ENCODE data around the gene PROCR.
"Not testable (repeated sequence)": the region's sequence is repeated elsewhere in the genome, so short reads cannot be mapped to it uniquely, and the experiment has no call there.

The PROCR gene

GRCh38 chr20:35171753-35172433, at the start of gene PROCR:
TSS of gene PROCR (plus strand) at chr20:35172072. CDS start at chr20:35172155, 83 bp downstream.
- DNase-seq (ENCODE audit: low spot score) = peak; percentile 93

- no peak for DNase-seq (ENCODE audit: low spot score)
Observed at GRCh38 chr20:35122756-35123405, 49.0 kb upstream of the PROCR start.

DNA sequence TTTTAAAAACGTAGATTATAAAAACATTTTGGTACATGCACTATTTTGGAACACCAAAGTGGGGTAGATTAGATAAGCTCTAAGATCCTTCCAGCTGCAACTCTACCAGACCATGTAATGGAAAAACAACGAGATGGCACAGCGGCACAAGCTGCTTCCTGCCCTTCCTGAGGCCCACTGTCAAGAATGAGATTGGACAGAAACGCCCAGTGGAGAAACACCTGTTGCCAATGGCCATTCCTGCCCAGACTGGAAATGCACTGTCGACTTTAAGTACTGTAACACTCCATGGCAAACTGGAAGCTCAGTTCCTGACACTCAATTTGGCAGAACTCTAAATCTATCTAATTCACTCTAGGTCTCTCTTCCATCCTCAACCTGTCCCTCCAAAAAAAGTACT, 46.1 kb upstream of the PROCR start:
- DNase-seq (ENCODE audit: low spot score) = no peak

GRCh38 chr20:35129647-35130069, 42.2 kb upstream of the PROCR start:
- DNase-seq (ENCODE audit: low spot score) = no peak

GRCh38 chr20:35131934-35132333, 39.9 kb upstream of the PROCR start:
- DNase-seq (ENCODE audit: low spot score) = no peak

- DNase-seq (ENCODE audit: low spot score) = no peak
Observed at GRCh38 chr20:35133031-35133430, 38.8 kb upstream of the PROCR start.

- no peak for DNase-seq (ENCODE audit: low spot score)
Observed at GRCh38 chr20:35133735-35134134, 38.1 kb upstream of the PROCR start.

GRCh38 chr20:35134472-35134871, 37.4 kb upstream of the PROCR start:
- DNase-seq (ENCODE audit: low spot score) = no peak

DNA sequence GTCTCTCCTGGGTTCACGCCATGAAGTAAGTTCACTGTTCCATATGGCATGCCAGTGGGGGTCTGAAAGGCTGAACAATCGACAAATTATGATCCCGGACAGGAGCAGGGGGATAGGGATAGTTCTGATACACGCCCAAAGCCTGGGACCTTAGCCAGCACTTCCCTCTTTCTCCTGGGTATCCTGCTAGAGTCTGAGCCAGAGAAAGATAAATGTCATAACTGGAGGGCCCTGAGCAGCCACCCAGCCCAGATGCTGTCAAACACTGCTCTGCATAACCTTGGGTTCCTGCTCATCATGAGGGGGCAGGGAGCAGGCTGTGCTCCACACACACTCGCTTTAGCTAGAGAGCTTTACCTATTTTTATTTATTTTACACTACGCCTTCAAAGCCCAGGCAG, 37.0 kb upstream of the PROCR start:
- DNase-seq (ENCODE audit: low spot score) = no peak

DNA sequence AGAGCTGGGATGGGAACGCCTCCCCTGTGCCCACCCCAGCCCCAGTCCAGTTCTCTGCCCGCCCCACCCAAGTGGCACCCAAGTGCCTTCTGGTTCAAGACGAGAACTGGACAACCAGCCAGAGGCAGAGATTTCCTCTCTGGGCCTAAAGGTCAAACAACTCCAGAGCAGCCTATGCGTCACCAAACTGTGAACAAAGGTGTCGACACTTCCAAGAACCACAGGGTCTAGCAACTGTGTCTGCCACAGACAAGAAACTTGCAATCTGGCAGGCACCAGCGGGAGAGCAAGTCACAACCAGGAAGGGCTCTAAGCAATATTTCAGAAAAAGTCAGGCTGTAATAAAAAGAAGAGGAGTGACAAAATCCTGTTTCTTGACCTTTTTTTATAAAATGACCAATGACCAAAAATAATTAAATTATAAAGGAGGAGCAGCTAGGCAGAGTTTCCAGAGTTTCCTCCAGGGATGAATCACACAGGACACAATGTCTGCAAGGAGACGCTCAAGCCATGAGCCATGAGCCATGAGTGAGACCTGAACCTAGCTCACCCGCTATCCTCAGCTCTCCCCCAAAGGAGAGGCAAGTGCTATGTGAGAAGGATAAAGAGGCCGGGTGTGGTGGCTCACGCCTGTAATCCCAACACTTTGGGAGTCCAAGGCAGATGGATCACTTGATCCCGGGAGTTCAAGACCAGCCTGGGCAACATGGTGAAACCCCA, 35.8 kb upstream of the PROCR start:
- DNase-seq (ENCODE audit: low spot score) = no peak

- DNase-seq (ENCODE audit: low spot score) = peak; percentile 87
Observed at GRCh38 chr20:35144694-35145093, 27.2 kb upstream of the PROCR start.

- peak; percentile 95 for DNase-seq (ENCODE audit: low spot score)
Observed at GRCh38 chr20:35145141-35145564, 26.7 kb upstream of the PROCR start.

- DNase-seq (ENCODE audit: low spot score) = peak; percentile 51
Observed at GRCh38 chr20:35146299-35146919, 25.5 kb upstream of the PROCR start.

- DNase-seq (ENCODE audit: low spot score) = peak; percentile 97
Observed at GRCh38 chr20:35146920-35147574, 24.8 kb upstream of the PROCR start, which contains the start of gene EDEM2. TSS of gene EDEM2 (minus strand) at chr20:35147336. CDS start at chr20:35147258, 78 bp downstream.

DNA sequence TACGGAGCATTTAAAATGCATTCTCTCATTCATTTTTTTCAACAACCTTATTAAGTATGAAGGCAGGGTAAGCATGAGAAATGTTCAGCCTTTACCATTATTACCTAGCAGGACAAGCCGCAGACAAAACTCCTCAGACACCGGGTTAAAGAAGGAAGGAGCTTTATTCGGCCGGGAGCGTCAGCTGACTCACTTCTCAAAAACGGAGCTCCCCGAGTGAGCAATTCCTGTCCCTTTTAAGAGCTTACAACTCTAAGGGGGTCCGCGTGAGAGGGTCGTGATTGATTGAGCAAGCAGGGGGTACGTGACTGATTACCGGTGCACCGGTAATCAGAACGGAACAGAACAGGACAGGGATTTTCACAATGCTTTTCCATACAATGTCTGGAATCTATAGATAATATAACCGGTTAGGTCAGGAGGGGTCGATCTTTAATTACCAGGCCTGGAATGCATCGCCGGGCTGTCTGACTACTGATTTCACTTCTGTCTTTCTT, 24.2 kb upstream of the PROCR start:
- DNase-seq (ENCODE audit: low spot score) = peak; percentile 80

DNA sequence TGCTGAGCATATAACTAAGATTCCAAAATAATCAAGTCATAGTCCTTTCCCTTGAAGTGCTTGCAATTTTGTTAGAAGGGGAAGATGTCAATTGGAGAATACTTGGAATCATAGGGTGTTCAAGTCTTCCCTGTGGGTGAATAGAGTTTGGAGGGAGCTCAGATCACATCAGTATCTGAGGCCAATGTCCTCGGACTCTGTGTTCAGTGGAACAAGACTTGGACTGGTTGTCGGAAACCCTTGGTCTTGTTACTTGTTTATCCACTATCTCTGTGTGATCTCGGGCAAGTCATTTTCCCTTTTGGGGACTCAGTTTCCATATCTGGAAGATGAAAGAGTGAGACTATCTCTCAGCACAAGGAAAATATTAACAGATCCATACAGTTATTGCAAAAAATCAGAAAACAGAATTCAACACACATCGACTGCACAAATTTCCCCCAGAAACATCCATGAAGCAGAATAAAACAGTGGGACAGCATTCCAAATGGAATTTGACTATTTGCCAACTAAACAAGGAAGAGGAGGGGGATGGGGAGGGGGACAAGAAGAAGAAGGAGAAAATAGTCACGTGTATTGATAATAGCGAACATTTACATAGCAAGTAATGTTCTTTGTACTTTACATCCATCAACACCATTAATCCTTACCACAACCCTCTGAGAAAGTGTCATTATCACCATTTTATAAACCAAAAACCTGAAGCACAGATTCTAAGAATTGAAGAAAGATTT, 20.9 kb upstream of the PROCR start:
- no peak for DNase-seq (ENCODE audit: low spot score)

DNA sequence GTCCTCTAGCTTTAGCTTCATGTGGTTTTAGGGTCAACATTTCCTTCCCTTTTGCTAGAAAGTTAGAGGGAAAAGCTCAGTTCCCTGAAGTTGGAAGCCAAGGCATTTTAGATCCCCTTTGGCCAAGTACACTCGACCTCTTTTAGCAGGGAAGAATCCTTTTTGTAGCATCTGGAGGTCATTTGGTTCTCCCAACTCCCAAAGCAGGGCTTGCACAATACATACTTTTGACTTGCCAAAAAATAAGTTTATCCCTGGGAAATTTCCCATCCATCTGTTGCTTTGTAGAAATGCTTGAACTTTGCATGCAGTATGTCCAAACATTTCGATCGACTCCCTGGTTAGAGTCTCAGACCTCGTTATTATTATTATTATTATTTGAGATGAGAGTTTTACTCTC, 20.1 kb upstream of the PROCR start:
- no peak for DNase-seq (ENCODE audit: low spot score)

DNA sequence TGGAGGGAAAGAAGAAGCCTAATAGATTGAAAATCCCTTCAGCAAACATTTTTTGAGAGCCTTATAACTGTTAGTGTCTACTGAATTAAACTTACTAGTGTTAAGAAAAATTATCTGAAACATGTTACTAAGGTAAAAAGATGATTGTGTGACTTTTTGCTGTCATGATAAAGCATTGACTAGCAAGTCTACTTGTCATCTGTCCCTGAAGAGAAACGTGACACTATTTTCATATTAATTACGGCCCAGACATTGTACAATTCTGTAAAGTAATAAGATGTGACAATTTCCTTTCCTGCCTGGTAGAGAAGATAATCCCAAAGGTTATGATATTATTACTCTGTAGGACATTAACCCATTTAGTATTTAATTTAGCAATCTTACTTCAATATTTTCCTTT, 15.9 kb upstream of the PROCR start:
- DNase-seq (ENCODE audit: low spot score) = no peak

DNA sequence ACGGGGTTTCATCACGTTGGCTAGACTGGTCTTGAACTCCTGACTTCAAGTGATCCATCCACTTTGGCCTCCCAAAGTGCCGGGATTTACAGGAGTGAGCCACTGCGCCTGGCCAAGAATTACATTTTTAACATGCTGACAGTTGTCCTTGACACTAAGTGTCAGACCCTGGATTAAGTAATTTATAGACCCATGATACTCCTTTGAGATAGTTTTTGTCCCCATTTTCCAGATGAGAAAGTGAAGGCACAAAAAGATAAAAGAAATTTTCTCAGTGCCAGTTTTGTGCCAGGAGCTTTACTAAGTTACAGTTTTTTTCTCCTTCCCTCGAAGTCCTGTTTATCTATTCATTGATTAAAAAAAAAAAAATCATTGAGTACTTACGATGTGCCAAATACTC, 14.9 kb upstream of the PROCR start:
- no peak for DNase-seq (ENCODE audit: low spot score)

- DNase-seq (ENCODE audit: low spot score) = not testable (repeated sequence)
Observed at GRCh38 chr20:35160341-35160740, 11.5 kb upstream of the PROCR start.

GRCh38 chr20:35164531-35164930, 7.3 kb upstream of the PROCR start:
- not testable (repeated sequence) for DNase-seq (ENCODE audit: low spot score)

Data from cerebellar cortex (tissue), 1 donor.